Subcutaneous abdominal adipose tissue (tissue), 5 donors: ENCODE measurements around the gene TSTD2.

Experiments
- H3K27ac ChIP-seq: one replicate; pipeline ENCODE4 v1.7.0; 2013; ENCODE audit warnings: low read depth, mild to moderate bottlenecking, inconsistent platforms, low read length, moderate library complexity
- H3K27me3 ChIP-seq, 5 donors: one replicate each; pipeline ENCODE4 v1.7.0; 2013; ENCODE audit warnings: low read length in 5 of 5, inconsistent platforms in 1 of 5; ENCODE audit not compliant: control insufficient read depth in 5 of 5, insufficient read depth in 4 of 5
- H3K36me3 ChIP-seq, 5 donors: one replicate each; pipeline ENCODE4 v1.7.0; 2013; ENCODE audit warnings: low read length in 5 of 5; ENCODE audit not compliant: control insufficient read depth in 5 of 5, insufficient read depth in 5 of 5
- H3K4me1 ChIP-seq, 5 donors: one replicate each; pipeline ENCODE4 v1.7.0; 2013; ENCODE audit warnings: low read length in 5 of 5, mild to moderate bottlenecking in 3 of 5, moderate library complexity in 1 of 5; ENCODE audit not compliant: control insufficient read depth in 5 of 5, insufficient read depth in 5 of 5
- H3K4me3 ChIP-seq, 5 donors: one replicate each; pipeline ENCODE4 v1.7.0; 2013; ENCODE audit warnings: low read length in 5 of 5, low read depth in 1 of 5
- H3K9ac ChIP-seq, 5 donors: one replicate each; pipeline ENCODE4 v1.7.0; 2013; ENCODE audit warnings: low read length in 5 of 5, mild to moderate bottlenecking in 4 of 5, moderate library complexity in 3 of 5
- H3K9me3 ChIP-seq, 5 donors: one replicate each; pipeline ENCODE4 v1.7.0; 2013; ENCODE audit warnings: low read length in 5 of 5; ENCODE audit not compliant: control insufficient read depth in 5 of 5
- donor health status: healthy.
- donor health status: healthy.
- donor health status: healthy.
- donor health status: healthy.
- donor health status: healthy.

TSTD2 gene

GRCh38 chr9:97660847-97661246 lies 27.7 kb upstream of the TSTD2 start:
- Histone ChIP-seq H3K4me3 (no peak overlapping the region), H3K4me1 (peaks cover 0 to 3% (median 0%) of the 10 kb centered on the region in 5 donors), H3K27me3 (no peaks in the 10 kb centered on the region), H3K9me3 (no peaks in the 10 kb centered on the region), H3K36me3 (peaks cover 72 to 86% (median 72%) of the 10 kb centered on the region in 5 donors), H3K27ac (no peak overlapping the region), H3K9ac (no peak overlapping the region)

DNA sequence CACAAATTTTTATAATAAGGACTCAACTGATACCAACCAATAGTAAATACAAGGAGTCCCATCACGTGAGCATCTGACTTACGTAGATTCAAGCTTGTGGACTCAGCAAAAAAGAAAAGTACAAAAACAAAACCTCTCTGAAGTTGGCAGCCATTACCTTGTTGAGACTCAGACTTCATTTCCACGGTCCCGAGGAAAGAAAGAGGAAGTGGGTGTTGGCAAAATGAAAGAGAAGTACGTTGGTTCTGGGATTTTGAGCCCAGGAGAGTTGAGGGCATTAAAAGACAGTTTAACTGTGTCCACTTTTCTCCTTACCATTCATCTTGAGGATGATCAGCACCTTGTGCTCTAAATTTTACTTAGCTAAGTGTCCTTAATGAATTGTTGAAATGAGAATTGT lies 27.2 kb upstream of the TSTD2 start:
- peak overlapping the region in 1 of 5 donors; percentile 16 for H3K9ac ChIP-seq
- peaks cover 71 to 85% (median 72%) of the 10 kb centered on the region in 5 donors for H3K36me3 ChIP-seq
- H3K27ac ChIP-seq: peak overlapping the region; percentile 25
- H3K9me3 ChIP-seq: no peaks in the 10 kb centered on the region
- peaks cover 0 to 3% (median 0%) of the 10 kb centered on the region in 5 donors for H3K4me1 ChIP-seq
- no peaks in the 10 kb centered on the region for H3K27me3 ChIP-seq
- no peak overlapping the region for H3K4me3 ChIP-seq

DNA sequence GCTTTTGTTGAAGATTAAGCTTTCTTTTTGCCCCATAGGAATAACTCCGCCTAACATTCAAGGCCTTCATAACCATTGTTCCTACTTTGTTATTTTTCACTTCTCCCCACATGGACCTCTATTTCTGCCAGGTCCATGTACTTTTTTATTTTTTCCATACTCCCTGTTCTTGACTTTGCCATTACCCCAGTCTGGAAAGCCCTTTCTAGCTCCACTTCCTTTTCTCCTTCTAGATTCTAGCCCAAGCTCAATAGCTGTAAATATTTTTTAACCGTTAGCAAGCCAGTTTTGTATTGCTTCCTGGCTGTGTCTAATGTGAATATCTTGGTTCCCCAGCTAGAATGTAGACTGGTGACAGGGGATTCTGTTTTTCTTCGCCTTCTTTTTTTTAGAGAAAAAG lies 26.6 kb upstream of the TSTD2 start:
- no peaks in the 10 kb centered on the region for H3K9me3 ChIP-seq
- peaks cover 68 to 85% (median 71%) of the 10 kb centered on the region in 5 donors for H3K36me3 ChIP-seq
- peak overlapping the region; percentile 25 for H3K27ac ChIP-seq
- no peak overlapping the region for H3K4me3 ChIP-seq
- H3K4me1 ChIP-seq: peaks cover 0 to 3% (median 0%) of the 10 kb centered on the region in 5 donors
- H3K9ac ChIP-seq: no peak overlapping the region
- H3K27me3 ChIP-seq: no peaks in the 10 kb centered on the region

GRCh38 chr9:97658707-97659106 lies 25.5 kb upstream of the TSTD2 start:
- no peaks in the 10 kb centered on the region for H3K27me3 ChIP-seq
- H3K27ac ChIP-seq: no peak overlapping the region
- H3K4me3 ChIP-seq: no peak overlapping the region
- peaks cover 0 to 3% (median 0%) of the 10 kb centered on the region in 5 donors for H3K4me1 ChIP-seq
- no peak overlapping the region for H3K9ac ChIP-seq
- H3K36me3 ChIP-seq: peaks cover 71 to 85% (median 71%) of the 10 kb centered on the region in 5 donors
- H3K9me3 ChIP-seq: no peaks in the 10 kb centered on the region

DNA sequence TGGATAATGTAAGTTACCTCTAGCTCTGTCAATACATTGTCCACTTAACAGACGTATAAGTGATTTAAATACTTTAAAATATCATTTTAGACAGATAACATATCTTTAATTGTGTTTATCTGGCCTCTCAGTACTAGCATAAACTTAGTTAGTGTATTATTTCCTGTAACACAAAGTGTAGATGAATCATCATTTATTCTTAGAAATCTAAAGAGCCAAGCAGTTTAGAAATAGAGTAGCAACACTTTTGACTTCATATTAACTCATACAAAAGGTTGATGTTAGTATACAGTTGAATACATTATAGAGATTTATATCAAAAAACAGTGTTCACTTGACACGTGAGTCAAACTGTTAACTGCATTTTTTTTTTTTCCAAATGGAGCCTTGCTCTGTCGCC lies 18.5 kb upstream of the TSTD2 start:
- H3K36me3 ChIP-seq: peaks cover 56 to 76% (median 66%) of the 10 kb centered on the region in 5 donors
- no peak overlapping the region for H3K27ac ChIP-seq

DNA sequence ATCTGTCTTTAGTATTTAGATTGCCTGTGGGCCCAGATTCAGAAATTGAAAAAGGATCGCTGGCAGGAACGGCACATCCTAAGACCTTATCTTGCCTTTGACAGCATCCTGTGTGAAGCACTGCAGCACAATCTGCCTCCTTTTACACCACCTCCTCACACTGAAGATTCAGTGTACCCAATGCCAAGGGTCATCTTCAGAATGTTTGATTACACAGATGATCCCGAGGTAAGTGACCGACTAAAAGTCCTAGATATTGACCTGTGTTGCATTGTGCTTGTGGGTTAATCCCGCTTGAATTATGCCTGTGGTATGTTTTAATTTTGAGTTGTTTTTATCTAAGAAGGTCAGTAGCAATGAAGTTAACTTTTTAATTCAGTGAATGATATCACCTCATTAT lies 14.8 kb upstream of the TSTD2 start:
- H3K9ac ChIP-seq: no peak overlapping the region
- H3K27me3 ChIP-seq: no peaks in the 10 kb centered on the region
- peaks cover 40 to 75% (median 58%) of the 10 kb centered on the region in 5 donors for H3K36me3 ChIP-seq
- H3K4me3 ChIP-seq: no peak overlapping the region
- no peaks in the 10 kb centered on the region for H3K9me3 ChIP-seq
- H3K4me1 ChIP-seq: no peaks in the 10 kb centered on the region
- no peak overlapping the region for H3K27ac ChIP-seq

More for the DNA sequence above, 18.5 kb upstream of the TSTD2 start:
- Histone ChIP-seq H3K27me3 (no peaks in the 10 kb centered on the region), H3K9me3 (no peaks in the 10 kb centered on the region), H3K4me3 (no peak overlapping the region), H3K4me1 (no peaks in the 10 kb centered on the region), H3K9ac (no peak overlapping the region)

DNA sequence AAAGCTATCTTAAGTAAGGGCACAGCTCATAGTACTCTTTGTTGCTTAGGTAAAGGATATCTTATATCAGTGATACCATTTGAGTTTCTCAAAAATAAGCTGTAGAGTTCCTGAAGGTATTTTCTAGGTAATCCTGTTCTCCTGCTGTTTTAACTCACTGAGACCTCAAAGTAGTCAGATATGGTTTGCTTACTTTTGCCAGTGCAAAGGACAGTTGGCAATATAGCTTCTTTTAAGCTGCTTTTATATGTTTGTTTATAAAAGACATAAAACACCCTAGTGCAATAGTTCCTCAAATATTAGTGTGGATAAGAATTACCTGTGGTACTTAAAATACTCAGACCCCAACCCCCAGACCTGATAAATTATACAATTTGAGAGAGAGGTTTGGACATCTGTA lies 12.6 kb upstream of the TSTD2 start:
- no peaks in the 10 kb centered on the region for H3K9me3 ChIP-seq
- H3K27ac ChIP-seq: no peak overlapping the region
- no peaks in the 10 kb centered on the region for H3K4me1 ChIP-seq
- H3K36me3 ChIP-seq: peaks cover 39 to 79% (median 58%) of the 10 kb centered on the region in 5 donors
- H3K27me3 ChIP-seq: no peaks in the 10 kb centered on the region
- no peak overlapping the region for H3K9ac ChIP-seq
- H3K4me3 ChIP-seq: no peak overlapping the region

DNA sequence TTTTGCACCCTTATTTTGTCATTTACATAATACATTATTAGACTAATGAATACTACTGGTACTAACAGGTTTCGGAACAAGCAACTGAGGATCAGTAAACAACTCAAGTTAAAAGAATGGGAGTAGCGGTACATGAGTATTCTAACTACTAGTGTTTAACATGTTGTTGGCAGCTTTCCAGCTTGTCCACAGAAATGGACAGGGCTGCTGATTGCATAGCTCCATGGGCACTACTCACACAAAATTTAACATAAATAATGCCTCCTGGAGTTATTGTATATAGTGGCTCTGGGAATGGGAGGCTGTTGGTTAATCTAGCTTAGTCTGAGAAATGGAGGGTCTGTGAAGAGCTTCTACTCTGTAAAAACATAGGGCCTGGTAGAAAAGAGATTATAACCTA lies 7.2 kb upstream of the TSTD2 start:
- H3K4me1 ChIP-seq: peaks cover 0 to 29% (median 16%) of the 10 kb centered on the region in 5 donors
- peaks cover 14 to 45% (median 27%) of the 10 kb centered on the region in 5 donors for H3K36me3 ChIP-seq
- H3K4me3 ChIP-seq: no peak overlapping the region
- no peak overlapping the region for H3K9ac ChIP-seq
- H3K27ac ChIP-seq: no peak overlapping the region
- H3K9me3 ChIP-seq: no peaks in the 10 kb centered on the region
- no peaks in the 10 kb centered on the region for H3K27me3 ChIP-seq

DNA sequence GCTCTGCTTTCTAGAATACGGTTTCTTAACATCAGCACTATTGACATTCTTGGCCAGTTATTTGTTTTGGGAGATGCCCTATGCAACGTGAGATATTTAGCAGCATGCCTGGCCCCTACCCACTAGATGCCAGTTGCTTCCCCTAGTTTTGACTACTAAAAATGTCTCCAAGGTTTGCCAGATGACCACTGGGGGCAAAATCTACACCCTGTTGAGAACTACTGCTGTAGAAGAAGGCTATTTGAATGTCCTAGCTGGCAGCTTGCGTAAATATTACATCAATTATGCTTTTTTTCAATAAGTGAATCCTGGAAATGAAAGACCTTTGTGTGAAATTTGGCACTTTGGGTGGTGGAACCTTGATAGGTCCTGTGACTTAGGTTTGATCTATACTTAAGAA lies 5.5 kb upstream of the TSTD2 start:
- Histone ChIP-seq H3K9me3 (no peaks in the 10 kb centered on the region), H3K27ac (no peak overlapping the region), H3K36me3 (peaks cover 7 to 31% (median 18%) of the 10 kb centered on the region in 5 donors), H3K9ac (peak overlapping the region in 1 of 5 donors; percentile 19), H3K4me3 (no peak overlapping the region), H3K4me1 (peaks cover 0 to 42% (median 31%) of the 10 kb centered on the region in 5 donors), H3K27me3 (no peaks in the 10 kb centered on the region)

DNA sequence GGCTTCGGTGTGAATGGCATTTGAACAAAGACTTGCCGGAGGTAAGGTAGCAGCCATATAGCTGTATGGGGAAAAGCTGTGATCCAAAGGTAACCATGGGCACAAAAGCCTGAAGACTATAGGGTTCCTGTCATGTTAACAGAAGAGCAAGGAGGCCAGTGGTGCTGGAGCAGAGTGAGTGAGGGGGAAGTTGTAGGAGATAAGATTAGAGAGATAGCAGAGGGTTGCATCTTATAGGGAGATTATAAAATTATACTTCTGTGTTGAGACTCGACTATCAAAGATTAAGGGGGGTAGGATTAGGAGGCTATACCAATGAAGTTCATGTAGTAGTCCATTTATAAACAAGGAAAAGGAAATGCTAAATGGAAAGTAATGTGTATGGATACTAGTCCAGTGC lies 3.7 kb upstream of the TSTD2 start:
- peaks cover 0 to 46% (median 37%) of the 10 kb centered on the region in 5 donors for H3K4me1 ChIP-seq
- no peak overlapping the region for H3K27ac ChIP-seq
- H3K9ac ChIP-seq: peak overlapping the region in 1 of 5 donors; percentile 35

More for the DNA sequence above, 3.7 kb upstream of the TSTD2 start:
- H3K9me3 ChIP-seq: no peaks in the 10 kb centered on the region
- H3K4me3 ChIP-seq: no peak overlapping the region
- H3K36me3 ChIP-seq: peaks cover 0 to 14% (median 3%) of the 10 kb centered on the region in 5 donors
- H3K27me3 ChIP-seq: no peaks in the 10 kb centered on the region
